Anterior cingulate cortex (tissue), 58 donors: ENCODE measurements around the gene ADCK2.
"Not testable (repeated sequence)": the region's sequence is repeated elsewhere in the genome, so short reads cannot be mapped to it uniquely, and the experiment has no call there.

Source experiments
- DNase-seq, 58 donors: peaks; one replicate each; lab custom pipeline; 2025; lab: John Stamatoyannopoulos, UW

Gene ADCK2

GRCh38 chr7:140645166-140645900 is 27.4 kb upstream of the ADCK2 start:
- no peak for DNase-seq

DNA sequence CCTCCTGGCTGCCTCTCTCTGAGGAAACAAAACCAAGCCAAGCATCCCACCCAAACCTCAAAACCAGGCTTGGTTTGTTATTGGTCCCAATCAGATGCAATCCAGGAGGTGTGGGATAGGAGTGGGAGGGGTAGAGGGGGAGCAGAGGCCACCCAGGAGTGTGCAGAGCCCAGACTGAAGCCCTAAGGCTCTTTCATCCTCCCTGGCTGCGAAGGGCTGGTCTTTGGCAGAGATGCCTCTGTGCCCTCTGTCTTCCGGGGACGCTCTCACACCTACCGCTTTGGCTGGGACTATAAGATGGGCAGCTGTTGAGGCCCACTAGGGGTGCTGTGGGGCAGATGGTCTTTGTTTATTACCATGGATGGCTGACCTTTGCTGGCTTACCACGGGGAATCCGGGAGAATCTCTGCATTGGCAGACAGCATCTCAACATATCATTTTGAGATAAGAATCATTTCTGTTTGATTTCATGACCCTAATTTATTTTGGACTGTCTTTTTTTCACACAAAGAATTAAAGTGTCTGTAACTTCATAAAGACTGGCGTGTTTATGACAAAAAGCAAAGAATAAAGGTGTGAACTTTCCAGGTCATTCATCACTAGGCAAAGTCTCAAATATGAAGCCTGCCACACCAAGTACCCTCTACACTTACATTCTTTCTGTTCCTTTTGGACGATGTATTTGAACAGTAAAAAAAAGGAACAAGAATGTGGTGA is 25.7 kb upstream of the ADCK2 start:
- peak in 10 of 58 donors; percentile 5 to 51 (median 12) for DNase-seq

DNA sequence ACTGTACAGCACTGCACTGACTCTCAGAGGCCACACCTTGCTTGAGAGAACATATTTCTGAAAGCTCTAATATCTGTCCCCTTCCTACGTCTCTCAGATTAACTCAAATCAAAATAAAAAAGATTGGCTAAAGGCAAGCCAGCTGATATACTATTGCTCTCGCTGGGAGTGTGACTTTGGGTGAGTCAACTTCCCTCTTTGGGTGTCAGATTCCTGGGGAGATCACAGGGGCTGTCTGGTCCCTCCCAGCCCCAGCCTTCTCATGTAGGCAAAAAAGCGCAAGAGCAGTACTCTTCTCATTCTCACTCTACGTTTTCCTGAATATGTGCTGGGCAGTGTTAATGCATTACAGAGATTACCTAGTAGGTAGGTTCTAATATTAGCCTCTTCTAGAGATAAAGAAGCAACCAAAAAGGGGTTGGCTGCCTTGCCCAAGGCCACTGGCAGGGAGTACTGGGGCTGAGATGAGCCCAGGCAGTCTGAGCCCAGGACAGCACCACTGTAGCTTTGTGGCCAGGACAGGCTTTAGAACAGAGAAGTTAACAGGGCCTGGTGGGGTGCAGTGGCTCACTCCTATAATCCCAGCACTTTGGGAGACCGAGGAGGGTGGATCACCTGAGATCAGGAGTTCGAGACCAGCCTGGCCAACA is 23.1 kb upstream of the ADCK2 start:
- no peak for DNase-seq

DNA sequence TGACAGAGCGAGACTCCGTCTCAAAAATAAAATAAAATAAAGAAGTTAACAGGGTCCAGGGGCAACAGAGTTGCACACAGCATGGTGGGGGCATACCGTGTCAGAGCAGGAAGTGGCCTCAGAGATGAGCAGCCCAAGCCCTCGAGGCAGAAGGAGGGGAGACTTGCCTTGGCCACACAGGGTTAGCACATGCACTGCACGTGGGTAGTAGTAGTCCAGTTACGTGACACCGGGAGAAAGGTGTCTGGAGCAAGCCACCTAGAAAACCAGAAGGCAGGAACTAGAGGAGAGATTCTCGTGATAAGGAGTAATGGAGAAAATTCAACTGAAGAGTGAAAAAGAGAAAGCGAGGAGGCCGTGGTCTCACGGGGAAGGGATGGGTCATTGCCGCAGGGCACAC is 22.4 kb upstream of the ADCK2 start:
- DNase-seq = no peak

- DNase-seq = peak in 40 of 58 donors; percentile 3 to 76 (median 31)
Observed at GRCh38 chr7:140653319-140654108, 19.2 kb upstream of the ADCK2 start.

- DNase-seq = no peak
Observed at GRCh38 chr7:140654109-140654387, 18.7 kb upstream of the ADCK2 start.

- DNase-seq = no peak
Observed at GRCh38 chr7:140654661-140655060, 18.1 kb upstream of the ADCK2 start.

GRCh38 chr7:140655511-140656408 is 17.0 kb upstream of the ADCK2 start:
- no peak for DNase-seq

DNA sequence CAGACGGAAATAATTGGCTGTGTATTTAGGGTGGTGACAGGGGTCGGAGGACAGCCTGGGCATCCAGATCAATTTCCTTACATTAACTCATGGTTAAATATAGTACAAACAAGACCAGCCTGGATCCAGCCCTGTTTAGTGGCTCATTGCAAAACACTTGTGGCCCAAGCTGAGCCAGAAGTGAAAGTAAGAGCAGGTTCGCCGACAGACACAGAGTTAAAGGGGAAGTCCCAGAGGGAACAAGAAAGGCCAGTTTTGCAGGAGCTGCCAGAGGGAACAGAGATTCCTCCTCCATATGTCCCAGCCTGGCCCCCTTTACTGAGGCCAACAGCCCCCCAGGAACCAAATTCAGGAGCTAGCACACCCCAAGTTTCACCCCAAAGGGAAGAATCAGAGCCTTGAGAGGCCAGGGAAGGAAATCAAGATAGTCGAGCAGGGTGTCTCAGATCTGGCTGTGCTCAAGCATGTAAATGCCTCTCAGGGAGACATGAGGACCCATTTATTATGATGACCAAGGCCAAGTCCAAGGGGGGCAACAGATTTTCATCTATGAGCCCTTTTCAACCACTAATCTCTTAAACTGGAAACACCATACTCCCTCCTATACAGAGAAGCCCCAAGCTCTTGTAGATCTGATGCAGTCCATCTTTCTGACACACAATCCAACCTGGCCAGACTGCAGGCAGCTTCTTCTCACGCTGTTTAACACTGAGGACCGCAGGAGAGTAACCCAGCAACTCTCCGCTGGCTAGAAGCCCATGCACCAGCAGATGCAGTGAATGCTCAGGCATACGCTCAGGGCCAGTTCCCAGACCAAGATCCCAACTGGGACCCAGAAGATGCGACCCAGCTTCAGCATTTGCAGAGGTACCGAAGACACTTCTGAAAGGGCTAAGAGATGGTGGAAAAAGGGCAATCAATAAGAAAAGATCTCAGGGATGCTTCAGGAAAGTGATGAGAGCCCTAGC is 15.9 kb upstream of the ADCK2 start:
- DNase-seq = peak in 9 of 58 donors; percentile 5 to 35 (median 24)

DNA sequence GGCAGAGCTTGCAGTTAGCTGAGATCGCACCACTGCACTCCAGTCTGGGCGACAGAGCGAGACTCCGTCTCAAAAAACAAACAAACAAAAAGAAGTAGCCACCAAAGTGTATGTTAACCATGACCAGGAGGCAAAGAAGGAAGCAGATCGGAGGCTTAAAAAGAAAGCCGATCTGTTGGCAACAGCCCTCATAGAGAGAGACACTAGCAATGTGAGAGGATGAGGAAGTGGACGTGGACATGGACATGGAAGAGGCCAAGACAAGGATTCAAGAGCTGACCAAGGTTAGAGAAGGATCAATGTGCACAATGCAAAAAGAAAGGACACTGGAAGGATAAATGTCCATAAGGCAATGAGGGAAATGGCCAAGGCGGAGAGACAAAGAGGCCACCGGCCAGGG is 14.9 kb upstream of the ADCK2 start:
- no peak for DNase-seq

DNA sequence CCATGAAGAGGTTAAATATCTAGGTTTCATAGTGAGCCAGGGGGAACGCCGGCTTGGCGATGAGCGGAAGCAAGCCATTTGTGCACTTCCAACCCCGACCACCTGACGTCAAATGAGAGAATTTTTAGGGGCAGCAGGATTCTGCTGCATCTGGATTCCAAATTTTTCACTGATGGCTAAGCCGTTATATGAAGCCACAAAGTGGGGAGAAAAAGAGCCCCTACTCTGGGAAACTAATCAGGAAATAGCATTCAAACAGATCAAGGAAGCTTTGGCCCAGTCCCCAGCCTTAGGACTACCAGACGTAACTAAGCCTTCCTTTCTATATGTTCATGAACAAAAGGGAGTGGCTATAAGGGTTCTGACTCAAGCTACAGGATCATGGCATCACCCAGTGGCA is 12.9 kb upstream of the ADCK2 start:
- DNase-seq = no peak

- DNase-seq = peak in 1 of 58 donors; percentile 7
Observed at GRCh38 chr7:140661124-140661523, 11.6 kb upstream of the ADCK2 start.

DNA sequence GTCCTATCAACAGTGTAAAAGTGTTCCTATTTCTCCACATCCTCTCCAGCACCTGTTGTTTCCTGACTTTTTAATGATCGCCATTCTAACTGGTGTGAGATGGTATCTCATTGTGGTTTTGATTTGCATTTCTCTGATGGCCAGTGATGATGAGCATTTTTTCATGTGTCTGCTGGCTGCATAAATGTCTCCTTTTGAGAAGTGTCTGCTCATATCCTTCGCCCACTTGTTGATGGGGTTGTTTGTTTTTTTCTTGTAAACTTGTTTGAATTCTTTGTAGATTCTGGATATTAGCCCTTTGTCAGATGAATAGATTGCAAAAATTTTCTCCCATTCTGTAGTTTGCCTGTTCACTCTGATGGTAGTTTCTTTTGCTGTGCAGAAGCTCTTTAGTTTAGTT is 9.8 kb upstream of the ADCK2 start:
- not testable (repeated sequence) for DNase-seq

GRCh38 chr7:140667476-140667875 is 5.3 kb upstream of the ADCK2 start:
- no peak for DNase-seq

GRCh38 chr7:140668641-140669040 is 4.1 kb upstream of the ADCK2 start:
- DNase-seq = no peak

DNA sequence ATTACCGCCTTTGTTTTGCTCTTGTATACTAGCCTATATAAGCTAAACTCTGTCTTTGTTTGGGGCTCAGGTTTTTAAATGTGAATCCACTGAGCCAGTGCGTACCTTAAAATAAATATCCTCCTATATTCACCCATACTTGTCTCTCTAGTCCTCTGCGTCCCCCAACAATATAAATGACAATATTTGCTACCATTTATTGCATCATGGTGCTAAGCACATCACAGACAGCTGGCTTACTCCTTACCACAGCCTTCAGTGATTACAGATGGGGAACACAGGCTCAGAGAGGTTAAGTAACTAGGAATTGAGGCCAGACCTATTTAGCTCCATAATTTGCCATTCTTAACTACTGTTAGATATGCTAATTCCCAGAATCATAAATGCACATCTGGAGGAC is 3.4 kb upstream of the ADCK2 start:
- DNase-seq = no peak

DNA sequence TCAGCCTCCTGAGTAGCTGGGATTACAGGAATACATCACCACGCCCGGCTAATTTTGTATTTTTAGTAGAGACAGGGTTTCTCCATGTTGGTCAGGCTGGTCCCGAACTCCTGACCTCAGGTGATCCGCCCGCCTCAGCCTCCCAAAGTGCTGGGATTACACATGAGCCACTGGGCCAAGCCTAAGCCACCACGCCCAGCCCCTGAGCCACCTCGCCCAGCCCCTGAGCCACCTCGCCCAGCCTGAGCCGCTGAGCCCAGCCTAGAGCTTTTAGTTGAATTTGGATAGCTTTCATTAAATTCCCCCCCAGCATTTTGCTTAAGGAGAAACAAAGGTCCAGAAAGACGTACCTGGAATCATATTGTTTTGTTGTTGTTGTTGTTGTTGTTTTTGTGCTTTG is 2.9 kb upstream of the ADCK2 start:
- not testable (repeated sequence) for DNase-seq

DNA sequence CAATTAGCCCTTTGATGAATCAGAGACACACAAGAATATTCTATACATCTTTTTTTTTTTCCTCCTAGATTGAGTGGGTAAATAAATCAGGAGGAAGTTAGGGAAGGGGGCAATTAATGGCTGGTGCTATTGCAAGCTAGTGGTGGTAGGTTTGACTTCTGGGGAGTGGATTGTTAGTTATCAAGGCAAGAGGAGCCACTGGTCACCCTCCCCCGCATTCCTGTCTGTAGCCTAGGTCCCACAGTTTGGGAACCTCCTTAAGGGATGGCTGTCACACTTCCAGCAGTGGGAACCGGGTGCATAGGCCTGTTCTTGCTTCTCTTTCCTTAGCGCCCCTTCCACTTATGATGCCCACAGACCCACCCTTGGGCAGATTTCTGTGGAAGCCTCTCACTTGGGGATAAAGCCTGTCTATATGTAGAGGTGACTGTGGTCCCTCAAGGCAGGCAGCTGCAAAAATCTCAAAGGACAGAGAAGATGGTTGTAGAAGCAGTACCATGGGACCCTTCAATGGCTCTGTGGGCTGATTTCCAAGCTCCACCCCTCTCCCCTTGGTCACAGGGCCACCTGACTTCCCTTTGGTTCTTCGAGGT is 2.3 kb upstream of the ADCK2 start:
- no peak for DNase-seq
